ENCODE measurements around the gene GRM5.
"Not testable (repeated sequence)": the region's sequence is repeated elsewhere in the genome, so short reads cannot be mapped to it uniquely, and the experiment has no call there.

GRCh38 chr11:89057406-89057805 lies 8.4 kb downstream of the GRM5 start:
- not testable (repeated sequence) for TF ChIP-seq POLR2AphosphoS5, SPI1, POLR2A (IDR thresholded peaks at IDR 0.05; ENCODE audit: low read depth, low read length)
